ENCODE measurements around the gene GDF7.

DNA sequence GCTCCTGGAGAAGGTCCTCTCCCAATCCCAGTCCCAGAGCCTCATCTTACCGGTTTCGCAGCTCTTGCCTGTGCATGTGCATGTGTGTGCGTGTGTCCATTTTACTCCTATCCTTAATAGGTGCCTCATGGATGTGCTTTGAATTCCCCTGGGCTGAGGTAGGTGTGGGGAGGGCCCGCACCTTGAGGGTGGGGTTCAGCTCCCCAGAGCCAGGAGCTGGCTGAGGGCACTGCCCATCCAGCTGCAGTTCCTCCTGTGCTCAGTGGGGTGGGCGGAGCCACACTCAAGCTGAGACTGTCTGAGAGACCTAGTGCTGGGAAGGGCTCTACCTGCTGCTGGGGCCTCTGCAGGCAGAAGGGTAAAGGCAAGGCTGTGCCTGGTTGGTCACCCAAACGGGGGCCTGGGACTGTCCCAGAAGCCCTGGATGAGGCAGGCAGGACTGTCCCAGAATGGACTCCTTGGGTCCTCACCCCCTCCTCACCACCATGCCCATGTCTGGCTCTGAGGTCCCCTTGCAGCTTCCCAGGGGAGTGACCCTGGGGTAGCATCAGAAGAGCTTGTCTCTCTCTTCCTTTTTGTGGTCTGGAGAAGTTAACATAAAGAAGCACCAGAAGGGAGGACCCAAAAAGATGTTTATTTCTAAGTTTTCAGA, 8.9 kb downstream of the GDF7 start:
- TF ChIP-seq CTCF (conservative IDR thresholded peaks at IDR 0.05 in 1 of 2, IDR thresholded peaks at IDR 0.05 in 1 of 2; ENCODE audit: extremely low read depth in 1 of 2, insufficient read depth in 1 of 2, low read depth in 1 of 2, low read length in 2 of 2) (no peak), EZH2 (IDR thresholded peaks at IDR 0.05; ENCODE audit: borderline replicate concordance, low read length) (no peak)
